Measurements from ENCODE around the gene TOX4. TPM values are rescaled to one million over a fixed set of nuclear protein-coding genes. Genes with fewer than 3 reads are reported as not detected.

The TOX4 gene
- 67.4 and 84.5 TPM in 2 replicates for total RNA-seq

- TF ChIP-seq CTCF (IDR thresholded peaks at IDR 0.05; ENCODE audit: insufficient read depth, low read length, poor library complexity, severe bottlenecking), result peak; percentile 98
- H3K36me3 ChIP-seq (ENCODE audit: control insufficient read depth, insufficient read depth, low read length), result no peaks in the 10 kb centered on the region
- H3K27me3 ChIP-seq (ENCODE audit: control insufficient read depth, insufficient read depth, low read length), result no peaks in the 10 kb centered on the region
- peak; percentile 89 for DNase-seq (ENCODE audit: low read depth)
- H3K4me3 ChIP-seq (ENCODE audit: low read depth, low read length), result peak within 1 kb of the TSS; percentile 100
These were observed at the start of gene TOX4, which contains the start of gene RAB2B for GRCh38 chr14:21476925-21477681. Gene TOX4, plus strand, starts transcription at chr14:21477195. Its CDS starts 84 bp downstream, at chr14:21477279. Gene RAB2B, minus strand, starts transcription at chr14:21476959. Its CDS starts 87 bp downstream, at chr14:21476872.

- Histone ChIP-seq H3K4me3 (ENCODE audit: low read depth, low read length) (no peak overlapping the region), H3K27me3 (ENCODE audit: control insufficient read depth, insufficient read depth, low read length) (no peaks in the 10 kb centered on the region), H3K36me3 (ENCODE audit: control insufficient read depth, insufficient read depth, low read length) (no peaks in the 10 kb centered on the region)
- no peak for TF ChIP-seq CTCF (IDR thresholded peaks at IDR 0.05; ENCODE audit: insufficient read depth, low read length, poor library complexity, severe bottlenecking)
- no peak for DNase-seq (ENCODE audit: low read depth)
These were observed 48.1 kb upstream of the TOX4 start for GRCh38 chr14:21428930-21429329.

GRCh38 chr14:21431126-21431525 lies 45.9 kb upstream of the TOX4 start:
- Histone ChIP-seq H3K4me3 (ENCODE audit: low read depth, low read length) (no peak overlapping the region), H3K36me3 (ENCODE audit: control insufficient read depth, insufficient read depth, low read length) (no peaks in the 10 kb centered on the region), H3K27me3 (ENCODE audit: control insufficient read depth, insufficient read depth, low read length) (no peaks in the 10 kb centered on the region)
- DNase-seq (ENCODE audit: low read depth), result no peak
- TF ChIP-seq CTCF (IDR thresholded peaks at IDR 0.05; ENCODE audit: insufficient read depth, low read length, poor library complexity, severe bottlenecking), result no peak

DNA sequence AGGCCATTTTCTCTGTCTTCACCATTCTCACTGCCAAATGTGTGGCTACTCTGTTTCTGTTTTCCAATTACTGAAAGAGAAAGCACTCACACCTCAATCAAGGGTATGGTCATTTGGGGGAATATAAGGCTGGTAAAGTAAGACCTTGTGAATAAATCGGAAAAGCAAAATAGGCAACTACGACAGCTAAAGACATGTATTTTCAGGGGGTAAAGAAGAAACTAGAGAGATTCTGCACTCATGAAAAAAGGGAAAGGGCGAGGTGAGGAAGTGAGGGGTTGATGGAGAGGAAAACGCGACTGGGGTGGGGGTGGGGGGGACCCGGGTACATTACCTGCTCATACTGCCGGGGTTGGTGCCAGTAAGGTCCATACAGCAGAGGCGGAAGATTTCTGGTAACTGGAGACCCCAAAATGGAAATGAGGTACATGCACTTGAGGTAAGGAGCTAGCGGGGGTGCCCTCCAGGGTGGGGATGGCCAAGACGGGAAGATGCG lies 40.4 kb upstream of the TOX4 start:
- DNase-seq (ENCODE audit: low read depth), result no peak
- H3K4me3 ChIP-seq (ENCODE audit: low read depth, low read length), result peak overlapping the region; percentile 84
- TF ChIP-seq CTCF (IDR thresholded peaks at IDR 0.05; ENCODE audit: insufficient read depth, low read length, poor library complexity, severe bottlenecking), result no peak
- no peaks in the 10 kb centered on the region for H3K27me3 ChIP-seq (ENCODE audit: control insufficient read depth, insufficient read depth, low read length)
- H3K36me3 ChIP-seq (ENCODE audit: control insufficient read depth, insufficient read depth, low read length), result no peaks in the 10 kb centered on the region

- no peak for TF ChIP-seq CTCF (IDR thresholded peaks at IDR 0.05; ENCODE audit: insufficient read depth, low read length, poor library complexity, severe bottlenecking)
- Histone ChIP-seq H3K27me3 (ENCODE audit: control insufficient read depth, insufficient read depth, low read length) (no peaks in the 10 kb centered on the region), H3K4me3 (ENCODE audit: low read depth, low read length) (peak overlapping the region; percentile 84), H3K36me3 (ENCODE audit: control insufficient read depth, insufficient read depth, low read length) (no peaks in the 10 kb centered on the region)
- peak; percentile 83 for DNase-seq (ENCODE audit: low read depth)
These were observed 39.7 kb upstream of the TOX4 start for GRCh38 chr14:21437063-21437901.
